Effector memory CD4-positive, alpha-beta T cell (primary cell): ENCODE data around the gene CYP46A1.
"Not testable (repeated sequence)": the region's sequence is repeated elsewhere in the genome, so short reads cannot be mapped to it uniquely, and the experiment has no call there.

Experiments used
- DNase-seq, 3 donors: peaks; one replicate each; pipeline ENCODE4 v3.0.0-alpha.2; 2020
- H3K27ac ChIP-seq: 2 replicates; pipeline ENCODE4 v1.7.0; 2013; ENCODE audit warnings: mild to moderate bottlenecking, low read length, moderate library complexity; ENCODE audit not compliant: insufficient read depth, poor library complexity, severe bottlenecking
- H3K27me3 ChIP-seq: replicated peaks from 2 replicates; pipeline ENCODE4 v1.7.0; 2013; ENCODE audit warnings: mild to moderate bottlenecking, low read length; ENCODE audit not compliant: insufficient read depth, control insufficient read depth, poor library complexity, severe bottlenecking
- H3K36me3 ChIP-seq: 2 replicates; pipeline ENCODE4 v1.7.0; 2013; ENCODE audit warnings: mild to moderate bottlenecking, low read length, moderate library complexity; ENCODE audit not compliant: control insufficient read depth, insufficient read depth
- H3K4me1 ChIP-seq: 2 replicates; pipeline ENCODE4 v1.7.0; 2013; ENCODE audit warnings: low read length, mild to moderate bottlenecking; ENCODE audit not compliant: control insufficient read depth, insufficient read depth, poor library complexity, severe bottlenecking
- H3K4me3 ChIP-seq: 2 replicates; pipeline ENCODE4 v1.7.0; 2013; ENCODE audit warnings: low read length, low read depth, mild to moderate bottlenecking; ENCODE audit not compliant: insufficient read depth, poor library complexity, severe bottlenecking
- H3K9me3 ChIP-seq: 2 replicates; pipeline ENCODE4 v1.7.0; 2013; ENCODE audit warnings: mild to moderate bottlenecking, low read length, moderate library complexity; ENCODE audit not compliant: control insufficient read depth

Gene CYP46A1

GRCh38 chr14:99755629-99756603 lies 71.8 kb downstream of the CYP46A1 start:
- no peak for DNase-seq
- peaks cover 26% of the 10 kb centered on the region for H3K27me3 ChIP-seq
- no peaks in the 10 kb centered on the region for H3K36me3 ChIP-seq
- no peaks in the 10 kb centered on the region for H3K9me3 ChIP-seq
- no peak overlapping the region for H3K4me3 ChIP-seq
- no peak overlapping the region for H3K27ac ChIP-seq
- H3K4me1 ChIP-seq: no peaks in the 10 kb centered on the region

GRCh38 chr14:99756796-99757195 lies 72.7 kb downstream of the CYP46A1 start:
- H3K4me3 ChIP-seq: no peak overlapping the region
- no peak overlapping the region for H3K27ac ChIP-seq
- no peaks in the 10 kb centered on the region for H3K4me1 ChIP-seq
- peaks cover 26% of the 10 kb centered on the region for H3K27me3 ChIP-seq
- no peak for DNase-seq
- H3K36me3 ChIP-seq: no peaks in the 10 kb centered on the region
- H3K9me3 ChIP-seq: no peaks in the 10 kb centered on the region

GRCh38 chr14:99757331-99758070 lies 73.4 kb downstream of the CYP46A1 start:
- Histone ChIP-seq H3K36me3 (no peaks in the 10 kb centered on the region), H3K9me3 (no peaks in the 10 kb centered on the region), H3K27ac (no peak overlapping the region), H3K27me3 (peaks cover 23% of the 10 kb centered on the region), H3K4me1 (no peaks in the 10 kb centered on the region), H3K4me3 (no peak overlapping the region)
- no peak for DNase-seq

- H3K4me1 ChIP-seq: no peaks in the 10 kb centered on the region
- H3K27me3 ChIP-seq: peaks cover 19% of the 10 kb centered on the region
- H3K9me3 ChIP-seq: no peaks in the 10 kb centered on the region
- H3K4me3 ChIP-seq: no peak overlapping the region
- H3K27ac ChIP-seq: no peak overlapping the region
- H3K36me3 ChIP-seq: no peaks in the 10 kb centered on the region
- no peak for DNase-seq
Observed at GRCh38 chr14:99758121-99758821, 74.2 kb downstream of the CYP46A1 start.

- no peak overlapping the region for H3K27ac ChIP-seq
- no peaks in the 10 kb centered on the region for H3K9me3 ChIP-seq
- H3K4me1 ChIP-seq: no peaks in the 10 kb centered on the region
- H3K36me3 ChIP-seq: no peaks in the 10 kb centered on the region
- H3K27me3 ChIP-seq: peaks cover 11% of the 10 kb centered on the region
- no peak for DNase-seq
- H3K4me3 ChIP-seq: no peak overlapping the region
Observed at GRCh38 chr14:99758872-99759545, 74.9 kb downstream of the CYP46A1 start.

GRCh38 chr14:99759546-99759925 lies 75.4 kb downstream of the CYP46A1 start:
- H3K27ac ChIP-seq: no peak overlapping the region
- H3K27me3 ChIP-seq: peaks cover 6% of the 10 kb centered on the region
- H3K4me3 ChIP-seq: no peak overlapping the region
- H3K36me3 ChIP-seq: no peaks in the 10 kb centered on the region
- no peak for DNase-seq
- H3K4me1 ChIP-seq: no peaks in the 10 kb centered on the region
- no peaks in the 10 kb centered on the region for H3K9me3 ChIP-seq

GRCh38 chr14:99760817-99761216 lies 76.7 kb downstream of the CYP46A1 start:
- no peak for DNase-seq
- Histone ChIP-seq H3K9me3 (no peaks in the 10 kb centered on the region), H3K27ac (no peak overlapping the region), H3K27me3 (no peaks in the 10 kb centered on the region), H3K4me1 (no peaks in the 10 kb centered on the region), H3K36me3 (no peaks in the 10 kb centered on the region), H3K4me3 (no peak overlapping the region)

GRCh38 chr14:99762911-99763310 lies 78.8 kb downstream of the CYP46A1 start:
- not testable (repeated sequence) for H3K27me3 ChIP-seq, H3K9me3 ChIP-seq, H3K36me3 ChIP-seq

GRCh38 chr14:99763527-99764221 lies 79.6 kb downstream of the CYP46A1 start:
- no peak overlapping the region for H3K27ac ChIP-seq
- H3K27me3 ChIP-seq: no peaks in the 10 kb centered on the region
- H3K9me3 ChIP-seq: no peaks in the 10 kb centered on the region
- no peak for DNase-seq
- H3K4me3 ChIP-seq: no peak overlapping the region
- H3K36me3 ChIP-seq: no peaks in the 10 kb centered on the region
- H3K4me1 ChIP-seq: no peaks in the 10 kb centered on the region

More at GRCh38 chr14:99762911-99763310, 78.8 kb downstream of the CYP46A1 start:
- H3K4me1 ChIP-seq, H3K4me3 ChIP-seq, H3K27ac ChIP-seq, DNase-seq: not testable (repeated sequence)
